ENCODE results near the gene ELK3. TPM values are rescaled to one million over a fixed set of nuclear protein-coding genes. Genes with fewer than 3 reads are reported as not detected.

Gene ELK3
- polyA plus RNA-seq, 1 of the 3 experiments (the other 2 are of a cell fraction), result 33.8 TPM

DNA sequence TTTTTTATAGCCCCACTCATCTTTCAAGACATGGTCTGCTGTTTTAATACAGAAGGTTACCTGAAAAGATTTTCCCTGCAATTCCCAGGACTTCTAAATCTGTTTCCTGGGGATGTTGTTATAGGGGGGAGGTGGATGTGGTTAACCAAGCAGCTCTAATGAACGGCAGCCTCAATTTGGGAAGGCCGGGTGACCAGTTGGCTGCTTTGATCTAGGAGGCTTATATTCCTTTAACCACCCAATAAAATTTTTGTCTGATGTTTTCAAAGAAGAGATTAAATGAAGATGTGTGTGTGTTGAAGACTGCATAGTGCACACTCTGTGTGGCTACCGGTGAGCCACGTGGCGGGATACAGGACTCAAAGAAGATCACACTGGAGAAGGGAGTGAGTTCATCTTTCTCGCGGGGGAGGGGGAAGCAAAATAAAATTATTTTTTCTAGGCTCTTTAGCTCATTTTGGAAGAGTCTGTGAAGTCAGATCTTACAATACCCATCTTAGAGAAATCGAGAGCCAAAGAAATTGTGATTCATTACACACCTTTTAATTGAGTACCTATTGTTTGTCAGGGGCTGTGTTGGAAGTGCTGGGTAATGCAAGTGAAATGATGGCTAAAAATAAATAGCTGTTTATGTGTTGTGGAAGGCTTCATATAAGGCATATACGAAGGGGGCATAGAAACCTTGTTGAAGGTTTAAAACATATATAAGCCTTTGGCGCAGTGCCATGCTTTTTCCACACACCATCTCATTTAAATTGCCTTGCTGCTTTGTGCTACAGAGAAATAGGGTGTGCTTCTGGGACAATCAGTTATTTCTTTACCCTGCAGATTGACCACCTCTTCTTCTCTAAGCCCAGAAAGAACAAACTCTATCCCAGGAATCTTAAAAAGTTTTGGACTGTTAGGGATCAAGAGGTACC, 18.5 kb downstream of the ELK3 start (continued):
- TF ChIP-seq EP300 (IDR thresholded peaks at IDR 0.05; ENCODE audit: borderline replicate concordance in 1 of 2, low read depth in 1 of 2, low read length in 1 of 2), result no peak
- TF ChIP-seq RFX5 (IDR thresholded peaks at IDR 0.05; ENCODE audit: low read length), result no peak
- TF ChIP-seq, protein P1, sequence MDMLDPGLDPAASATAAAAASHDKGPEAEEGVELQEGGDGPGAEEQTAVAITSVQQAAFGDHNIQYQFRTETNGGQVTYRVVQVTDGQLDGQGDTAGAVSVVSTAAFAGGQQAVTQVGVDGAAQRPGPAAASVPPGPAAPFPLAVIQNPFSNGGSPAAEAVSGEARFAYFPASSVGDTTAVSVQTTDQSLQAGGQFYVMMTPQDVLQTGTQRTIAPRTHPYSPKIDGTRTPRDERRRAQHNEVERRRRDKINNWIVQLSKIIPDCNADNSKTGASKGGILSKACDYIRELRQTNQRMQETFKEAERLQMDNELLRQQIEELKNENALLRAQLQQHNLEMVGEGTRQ (IDR thresholded peaks at IDR 0.05; ENCODE audit: borderline replicate concordance, low read depth, low read length), result no peak
- TF ChIP-seq JUND (IDR thresholded peaks at IDR 0.05), result no peak

DNA sequence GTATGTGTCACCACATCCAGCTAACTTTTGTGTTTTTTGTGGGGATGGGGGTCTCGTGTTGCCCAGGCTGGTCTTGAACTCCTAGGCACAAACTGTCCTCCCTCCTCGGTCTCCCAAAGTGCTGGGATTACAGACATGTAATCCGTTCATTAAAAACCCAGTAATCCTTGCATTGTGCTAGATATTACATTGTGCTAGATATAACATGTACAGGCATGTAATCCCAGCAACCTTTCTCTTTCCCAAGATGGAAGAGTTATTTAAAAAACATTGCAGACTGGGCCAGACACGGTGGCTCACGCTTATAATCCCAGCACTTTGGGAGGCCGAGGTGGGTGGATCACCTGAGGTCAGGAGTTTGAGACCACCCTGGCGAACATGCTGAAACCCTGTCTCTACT, 19.7 kb downstream of the ELK3 start:
- no peaks in the 10 kb centered on the region for H3K27me3 ChIP-seq (ENCODE audit: insufficient read depth)
- H3K4me2 ChIP-seq, result no peak overlapping the region
- CTCF ChIA-PET, result interaction anchor here (0.5 to 5.3 kb wide), 12 partner anchors 8 to 349 kb away, joined by 3 to 84 read pairs (median 8); no protein-coding TSS in a partner anchor
- no peak overlapping the region for H3K4me3 ChIP-seq (ENCODE audit: low read depth in 2 of 2, low read length in 1 of 2)
- POLR2A ChIA-PET, result no interaction called here
- H3K4me1 ChIP-seq (ENCODE audit: control insufficient read depth in 1 of 2, insufficient read depth in 2 of 2, low read depth in 1 of 2, low read length in 1 of 2), result peaks cover 3 to 10% of the 10 kb centered on the region in 2 experiments; a peak in 3 of 4 replicates
- peaks cover 0 to 15% of the 10 kb centered on the region in 2 experiments for H3K36me3 ChIP-seq (replicated peaks in 1 of 2; ENCODE audit: control insufficient read depth in 1 of 2, insufficient read depth in 2 of 2, low read length in 1 of 2)
- H2AFZ ChIP-seq (ENCODE audit: low read depth), result no peak overlapping the region
- no peaks in the 10 kb centered on the region for H3K9me2 ChIP-seq
- peaks cover 100% of the 10 kb centered on the region for H3K79me2 ChIP-seq (ENCODE audit: insufficient read depth)
- no peak for DNase-seq
- WGBS (ENCODE audit: low lambda C conversion rate), result 78% methylated on average over 7 of the region's 7 CpGs
- H3K27ac ChIP-seq (ENCODE audit: low read depth in 2 of 2, low read length in 1 of 2), result peak overlapping the region in 1 of 2 experiments; percentile 61; a peak in 1 of 4 replicates
- peaks cover 31% of the 10 kb centered on the region for H4K20me1 ChIP-seq (ENCODE audit: insufficient read depth)
- no peaks in the 10 kb centered on the region for H3K9me3 ChIP-seq
- H3F3A ChIP-seq (replicated peaks; ENCODE audit: insufficient read depth), result peaks cover 8% of the 10 kb centered on the region
- no peak overlapping the region for H3K9ac ChIP-seq
- TF ChIP-seq SIN3A (IDR thresholded peaks at IDR 0.05; ENCODE audit: borderline replicate concordance, low read depth, low read length) (no peak), MEF2A (IDR thresholded peaks at IDR 0.05; ENCODE audit: borderline replicate concordance, low read depth) (no peak), YY1 (IDR thresholded peaks at IDR 0.05; ENCODE audit: low read depth) (no peak), RCOR1 (IDR thresholded peaks at IDR 0.05; ENCODE audit: low read length) (no peak), NFIC (IDR thresholded peaks at IDR 0.05; ENCODE audit: borderline replicate concordance) (no peak), GABPA (IDR thresholded peaks at IDR 0.05; ENCODE audit: low read depth) (no peak), TAF1 (IDR thresholded peaks at IDR 0.05; ENCODE audit: borderline replicate concordance, low read depth, low read length) (no peak), MXI1 (IDR thresholded peaks at IDR 0.05; ENCODE audit: low read depth, low read length) (no peak), ELF1 (IDR thresholded peaks at IDR 0.05) (no peak), FOSL2 (IDR thresholded peaks at IDR 0.05; ENCODE audit: borderline replicate concordance, low read depth) (no peak), JUND (IDR thresholded peaks at IDR 0.05) (no peak), RFX5 (IDR thresholded peaks at IDR 0.05; ENCODE audit: low read length) (no peak), NRF1 (IDR thresholded peaks at IDR 0.05; ENCODE audit: low read depth, low read length) (no peak)
- TF ChIP-seq, protein P2, sequence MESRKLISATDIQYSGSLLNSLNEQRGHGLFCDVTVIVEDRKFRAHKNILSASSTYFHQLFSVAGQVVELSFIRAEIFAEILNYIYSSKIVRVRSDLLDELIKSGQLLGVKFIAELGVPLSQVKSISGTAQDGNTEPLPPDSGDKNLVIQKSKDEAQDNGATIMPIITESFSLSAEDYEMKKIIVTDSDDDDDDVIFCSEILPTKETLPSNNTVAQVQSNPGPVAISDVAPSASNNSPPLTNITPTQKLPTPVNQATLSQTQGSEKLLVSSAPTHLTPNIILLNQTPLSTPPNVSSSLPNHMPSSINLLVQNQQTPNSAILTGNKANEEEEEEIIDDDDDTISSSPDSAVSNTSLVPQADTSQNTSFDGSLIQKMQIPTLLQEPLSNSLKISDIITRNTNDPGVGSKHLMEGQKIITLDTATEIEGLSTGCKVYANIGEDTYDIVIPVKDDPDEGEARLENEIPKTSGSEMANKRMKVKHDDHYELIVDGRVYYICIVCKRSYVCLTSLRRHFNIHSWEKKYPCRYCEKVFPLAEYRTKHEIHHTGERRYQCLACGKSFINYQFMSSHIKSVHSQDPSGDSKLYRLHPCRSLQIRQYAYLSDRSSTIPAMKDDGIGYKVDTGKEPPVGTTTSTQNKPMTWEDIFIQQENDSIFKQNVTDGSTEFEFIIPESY (IDR thresholded peaks at IDR 0.05; ENCODE audit: borderline replicate concordance, low read depth), result no peak
- TF ChIP-seq, protein P3, sequence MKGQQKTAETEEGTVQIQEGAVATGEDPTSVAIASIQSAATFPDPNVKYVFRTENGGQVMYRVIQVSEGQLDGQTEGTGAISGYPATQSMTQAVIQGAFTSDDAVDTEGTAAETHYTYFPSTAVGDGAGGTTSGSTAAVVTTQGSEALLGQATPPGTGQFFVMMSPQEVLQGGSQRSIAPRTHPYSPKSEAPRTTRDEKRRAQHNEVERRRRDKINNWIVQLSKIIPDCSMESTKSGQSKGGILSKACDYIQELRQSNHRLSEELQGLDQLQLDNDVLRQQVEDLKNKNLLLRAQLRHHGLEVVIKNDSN (IDR thresholded peaks at IDR 0.05; ENCODE audit: borderline replicate concordance, low read depth), result no peak
- TF ChIP-seq, protein P4, sequence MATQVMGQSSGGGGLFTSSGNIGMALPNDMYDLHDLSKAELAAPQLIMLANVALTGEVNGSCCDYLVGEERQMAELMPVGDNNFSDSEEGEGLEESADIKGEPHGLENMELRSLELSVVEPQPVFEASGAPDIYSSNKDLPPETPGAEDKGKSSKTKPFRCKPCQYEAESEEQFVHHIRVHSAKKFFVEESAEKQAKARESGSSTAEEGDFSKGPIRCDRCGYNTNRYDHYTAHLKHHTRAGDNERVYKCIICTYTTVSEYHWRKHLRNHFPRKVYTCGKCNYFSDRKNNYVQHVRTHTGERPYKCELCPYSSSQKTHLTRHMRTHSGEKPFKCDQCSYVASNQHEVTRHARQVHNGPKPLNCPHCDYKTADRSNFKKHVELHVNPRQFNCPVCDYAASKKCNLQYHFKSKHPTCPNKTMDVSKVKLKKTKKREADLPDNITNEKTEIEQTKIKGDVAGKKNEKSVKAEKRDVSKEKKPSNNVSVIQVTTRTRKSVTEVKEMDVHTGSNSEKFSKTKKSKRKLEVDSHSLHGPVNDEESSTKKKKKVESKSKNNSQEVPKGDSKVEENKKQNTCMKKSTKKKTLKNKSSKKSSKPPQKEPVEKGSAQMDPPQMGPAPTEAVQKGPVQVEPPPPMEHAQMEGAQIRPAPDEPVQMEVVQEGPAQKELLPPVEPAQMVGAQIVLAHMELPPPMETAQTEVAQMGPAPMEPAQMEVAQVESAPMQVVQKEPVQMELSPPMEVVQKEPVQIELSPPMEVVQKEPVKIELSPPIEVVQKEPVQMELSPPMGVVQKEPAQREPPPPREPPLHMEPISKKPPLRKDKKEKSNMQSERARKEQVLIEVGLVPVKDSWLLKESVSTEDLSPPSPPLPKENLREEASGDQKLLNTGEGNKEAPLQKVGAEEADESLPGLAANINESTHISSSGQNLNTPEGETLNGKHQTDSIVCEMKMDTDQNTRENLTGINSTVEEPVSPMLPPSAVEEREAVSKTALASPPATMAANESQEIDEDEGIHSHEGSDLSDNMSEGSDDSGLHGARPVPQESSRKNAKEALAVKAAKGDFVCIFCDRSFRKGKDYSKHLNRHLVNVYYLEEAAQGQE (IDR thresholded peaks at IDR 0.05; ENCODE audit: low read depth, low read length), result no peak
- TF ChIP-seq, protein P1 (IDR thresholded peaks at IDR 0.05; ENCODE audit: borderline replicate concordance, low read depth, low read length), result no peak
- TF ChIP-seq, protein P5, sequence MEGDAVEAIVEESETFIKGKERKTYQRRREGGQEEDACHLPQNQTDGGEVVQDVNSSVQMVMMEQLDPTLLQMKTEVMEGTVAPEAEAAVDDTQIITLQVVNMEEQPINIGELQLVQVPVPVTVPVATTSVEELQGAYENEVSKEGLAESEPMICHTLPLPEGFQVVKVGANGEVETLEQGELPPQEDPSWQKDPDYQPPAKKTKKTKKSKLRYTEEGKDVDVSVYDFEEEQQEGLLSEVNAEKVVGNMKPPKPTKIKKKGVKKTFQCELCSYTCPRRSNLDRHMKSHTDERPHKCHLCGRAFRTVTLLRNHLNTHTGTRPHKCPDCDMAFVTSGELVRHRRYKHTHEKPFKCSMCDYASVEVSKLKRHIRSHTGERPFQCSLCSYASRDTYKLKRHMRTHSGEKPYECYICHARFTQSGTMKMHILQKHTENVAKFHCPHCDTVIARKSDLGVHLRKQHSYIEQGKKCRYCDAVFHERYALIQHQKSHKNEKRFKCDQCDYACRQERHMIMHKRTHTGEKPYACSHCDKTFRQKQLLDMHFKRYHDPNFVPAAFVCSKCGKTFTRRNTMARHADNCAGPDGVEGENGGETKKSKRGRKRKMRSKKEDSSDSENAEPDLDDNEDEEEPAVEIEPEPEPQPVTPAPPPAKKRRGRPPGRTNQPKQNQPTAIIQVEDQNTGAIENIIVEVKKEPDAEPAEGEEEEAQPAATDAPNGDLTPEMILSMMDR (IDR thresholded peaks at IDR 0.05), result no peak

Measured in SK-N-SH (cell line).